HG03045 (cell line): Measurements from ENCODE around the gene APOBEC3C.
"Not testable (repeated sequence)": the region's sequence is repeated elsewhere in the genome, so short reads cannot be mapped to it uniquely, and the experiment has no call there.

Experiments used
- ATAC-seq: cut with Tn5 transposase; IDR thresholded peaks from one replicate; pipeline ENCODE4 v1.9.1; 2021; ENCODE audit warnings: mild to moderate bottlenecking, moderate library complexity; ENCODE audit not compliant: unreplicated experiment

The APOBEC3C gene

DNA sequence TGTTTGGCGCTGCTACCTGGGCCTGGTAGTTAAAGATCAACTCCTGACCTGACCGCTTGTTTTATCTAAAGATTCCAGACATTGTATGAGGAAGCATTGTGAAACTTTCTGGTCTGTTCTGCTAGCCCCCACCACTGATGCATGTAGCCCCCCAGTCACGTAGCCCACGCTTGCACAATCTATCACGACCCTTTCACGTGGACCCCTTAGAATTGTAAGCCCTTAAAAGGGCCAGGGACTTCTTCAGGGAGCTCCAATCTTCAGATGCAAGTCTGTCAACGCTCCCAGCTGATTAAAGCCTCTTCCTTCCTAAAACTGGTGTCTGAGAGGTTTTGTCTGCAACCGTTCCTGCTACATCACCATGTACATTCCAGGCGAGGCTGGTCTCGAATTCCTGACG lies 41.6 kb downstream of the APOBEC3C start:
- no peak for ATAC-seq

DNA sequence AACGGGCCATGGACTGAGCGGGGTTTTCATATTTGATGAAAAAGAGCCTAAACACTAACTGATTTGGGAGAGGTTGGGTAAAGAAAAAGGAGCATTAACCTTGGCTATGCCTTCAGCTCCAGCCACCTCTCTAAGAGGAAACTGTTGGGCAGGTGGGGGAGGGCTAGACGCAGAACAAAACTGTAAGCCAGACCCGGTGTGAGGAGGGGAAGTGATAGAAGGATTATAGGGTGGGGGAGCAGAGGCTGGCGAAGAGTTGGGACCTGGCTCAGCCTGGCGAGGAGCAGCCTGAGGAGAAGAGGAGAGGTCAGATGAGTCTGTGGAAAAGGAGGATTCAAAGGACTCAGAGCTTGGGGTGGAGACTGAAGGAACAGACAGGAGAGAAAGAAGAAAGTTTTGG lies 47.2 kb downstream of the APOBEC3C start:
- not testable (repeated sequence) for ATAC-seq

DNA sequence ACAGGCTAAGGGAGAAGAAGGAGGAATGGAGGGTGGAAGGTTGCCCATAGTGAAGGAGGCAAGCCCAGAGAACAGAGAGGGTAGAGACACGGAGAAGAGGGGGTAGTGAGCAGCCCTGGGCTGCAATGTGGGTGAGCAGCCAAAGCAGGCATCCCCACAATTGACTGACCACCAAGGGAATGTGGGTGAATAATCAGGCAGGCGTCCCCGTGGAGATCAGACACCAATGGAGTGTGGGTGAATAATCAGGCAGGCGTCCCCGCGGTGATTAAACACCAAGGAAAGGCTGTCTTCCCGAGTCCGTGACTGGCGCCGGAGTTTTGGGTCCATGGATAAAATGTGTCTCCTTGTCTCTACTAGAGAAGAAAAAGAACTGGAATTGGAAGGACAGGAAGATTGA lies 47.9 kb downstream of the APOBEC3C start:
- not testable (repeated sequence) for ATAC-seq

DNA sequence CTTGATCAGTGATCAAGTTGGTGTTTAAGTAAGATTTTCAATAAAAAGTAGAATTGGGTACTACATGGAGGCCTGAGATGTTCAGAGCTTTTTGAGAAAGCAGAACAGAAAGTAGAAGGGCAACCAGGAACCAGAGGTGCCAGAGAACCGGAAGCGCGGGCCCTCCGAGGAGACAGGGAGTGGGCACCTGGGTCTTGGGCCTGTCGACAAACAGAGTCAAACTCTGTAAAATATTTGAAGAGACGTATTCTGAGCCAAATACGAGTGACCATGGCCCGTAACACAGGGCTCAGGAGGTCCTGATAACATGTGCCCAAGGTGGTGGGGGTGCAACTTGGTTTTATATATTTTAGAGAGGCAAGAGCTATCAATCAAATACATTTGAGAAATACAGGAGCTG lies 49.8 kb downstream of the APOBEC3C start:
- not testable (repeated sequence) for ATAC-seq

DNA sequence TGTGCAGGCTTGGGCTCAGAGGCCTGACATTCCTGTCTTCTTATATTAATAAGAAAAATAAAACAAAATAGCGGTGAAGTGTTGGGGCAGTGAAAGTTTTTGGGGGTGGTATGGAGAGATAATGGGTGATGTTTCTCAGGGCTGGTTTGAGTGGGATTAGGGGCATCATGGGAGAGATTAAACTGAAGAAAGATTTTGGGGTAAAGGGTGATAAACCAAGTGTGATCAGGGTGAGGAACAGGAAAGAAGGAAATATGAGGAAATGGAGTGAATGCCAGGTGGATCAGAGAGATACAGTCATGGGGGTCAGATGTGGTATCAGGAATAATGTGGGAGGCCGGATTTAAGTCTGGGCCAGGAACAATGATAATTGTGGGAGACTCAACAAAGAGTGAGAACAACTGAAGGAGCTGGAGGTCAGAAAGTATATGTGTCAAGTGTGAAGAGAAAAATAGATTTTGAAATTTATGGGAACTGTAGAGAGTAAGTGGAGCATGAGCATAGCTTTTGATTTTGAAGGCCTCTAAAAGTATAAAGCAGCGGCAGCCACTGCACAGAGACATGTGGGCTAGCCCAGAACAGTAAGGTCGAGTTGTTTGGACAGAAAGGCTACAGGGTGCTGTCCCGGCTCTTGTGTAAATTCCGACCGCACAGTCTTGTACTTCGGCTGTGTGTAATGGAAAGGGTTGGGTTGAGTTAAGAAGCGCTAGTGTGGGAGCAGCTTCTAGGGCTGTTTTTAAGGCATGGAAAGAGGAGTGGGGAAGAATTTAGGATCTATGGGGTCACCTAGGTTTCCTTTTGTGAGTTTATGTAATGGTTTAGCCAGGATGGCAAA lies 52.6 kb downstream of the APOBEC3C start:
- ATAC-seq = not testable (repeated sequence)

DNA sequence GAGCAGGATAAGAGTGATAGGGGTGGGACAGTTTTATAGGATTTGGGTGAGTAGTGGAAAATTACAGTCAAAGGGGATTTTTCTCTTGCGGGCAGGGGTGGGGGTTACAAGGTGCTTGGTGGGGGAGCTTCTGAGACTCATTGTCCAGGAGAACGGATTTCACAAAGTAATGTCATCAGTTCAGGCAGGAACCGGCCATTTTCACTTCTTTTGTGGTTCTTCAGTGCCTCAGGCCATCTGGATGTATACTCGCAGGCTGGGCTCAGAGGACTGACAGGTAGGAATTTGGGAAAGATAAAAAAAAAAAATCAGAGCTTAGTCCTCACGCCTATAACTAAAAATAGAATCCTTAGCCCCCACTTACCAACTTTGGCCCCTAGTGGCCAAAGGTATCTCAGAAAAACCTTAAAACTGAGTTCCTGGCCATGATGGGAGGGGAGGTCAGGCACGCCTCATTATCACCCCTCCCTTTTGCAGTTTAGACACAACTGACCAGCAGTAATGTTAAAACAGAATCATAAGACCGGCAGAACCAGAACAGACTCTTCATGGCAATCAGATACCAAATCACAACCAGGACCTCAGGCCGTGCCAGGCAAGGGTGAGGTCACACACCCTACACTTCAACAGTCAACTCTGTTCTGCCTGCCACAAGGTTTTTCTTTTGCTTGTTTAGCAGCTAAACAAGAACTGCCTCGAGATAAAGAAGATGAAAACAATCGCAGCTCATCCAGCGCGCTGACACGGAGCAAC lies 54.2 kb downstream of the APOBEC3C start:
- ATAC-seq = no peak
